Measurements from ENCODE around the gene PTPRJ. TPM values are rescaled to one million over a fixed set of nuclear protein-coding genes. Genes with fewer than 3 reads are reported as not detected.

Gene PTPRJ
- total and polyA plus RNA-seq, 8 donors, result 12.6 to 63.5 (median 16.6) TPM

GRCh38 chr11:47955061-47955755 is 25.2 kb upstream of the PTPRJ start:
- H3K36me3 ChIP-seq, result no peaks in the 10 kb centered on the region
- intact Hi-C loops (cut with DNase I), result no loop called here
- no peak for DNase-seq
- no peaks in the 10 kb centered on the region for H3K27me3 ChIP-seq
- H3K4me1 ChIP-seq, result peaks cover 0 to 18% of the 10 kb centered on the region in 2 donors
- H3K27ac ChIP-seq, result no peak overlapping the region
- H3K9me3 ChIP-seq, result no peaks in the 10 kb centered on the region
- H3K4me3 ChIP-seq, result no peak overlapping the region
- TF ChIP-seq, protein P1, sequence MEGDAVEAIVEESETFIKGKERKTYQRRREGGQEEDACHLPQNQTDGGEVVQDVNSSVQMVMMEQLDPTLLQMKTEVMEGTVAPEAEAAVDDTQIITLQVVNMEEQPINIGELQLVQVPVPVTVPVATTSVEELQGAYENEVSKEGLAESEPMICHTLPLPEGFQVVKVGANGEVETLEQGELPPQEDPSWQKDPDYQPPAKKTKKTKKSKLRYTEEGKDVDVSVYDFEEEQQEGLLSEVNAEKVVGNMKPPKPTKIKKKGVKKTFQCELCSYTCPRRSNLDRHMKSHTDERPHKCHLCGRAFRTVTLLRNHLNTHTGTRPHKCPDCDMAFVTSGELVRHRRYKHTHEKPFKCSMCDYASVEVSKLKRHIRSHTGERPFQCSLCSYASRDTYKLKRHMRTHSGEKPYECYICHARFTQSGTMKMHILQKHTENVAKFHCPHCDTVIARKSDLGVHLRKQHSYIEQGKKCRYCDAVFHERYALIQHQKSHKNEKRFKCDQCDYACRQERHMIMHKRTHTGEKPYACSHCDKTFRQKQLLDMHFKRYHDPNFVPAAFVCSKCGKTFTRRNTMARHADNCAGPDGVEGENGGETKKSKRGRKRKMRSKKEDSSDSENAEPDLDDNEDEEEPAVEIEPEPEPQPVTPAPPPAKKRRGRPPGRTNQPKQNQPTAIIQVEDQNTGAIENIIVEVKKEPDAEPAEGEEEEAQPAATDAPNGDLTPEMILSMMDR (IDR thresholded peaks at IDR 0.05), result no peak
- ATAC-seq, result peak; percentile 31

- Histone ChIP-seq H3K4me1 (peaks cover 0 to 5% of the 10 kb centered on the region in 2 donors), H3K4me3 (no peak overlapping the region), H3K36me3 (no peaks in the 10 kb centered on the region), H3K9me3 (no peaks in the 10 kb centered on the region), H3K27me3 (no peaks in the 10 kb centered on the region), H3K27ac (no peak overlapping the region)
- DNase-seq (peak in 1 of 4 donors; percentile 67), ATAC-seq (peak; percentile 85)
- TF ChIP-seq, protein P1 (IDR thresholded peaks at IDR 0.05), result no peak
- intact Hi-C loops (cut with DNase I), result no loop called here
These were observed 20.3 kb upstream of the PTPRJ start for GRCh38 chr11:47960015-47960414.

DNA sequence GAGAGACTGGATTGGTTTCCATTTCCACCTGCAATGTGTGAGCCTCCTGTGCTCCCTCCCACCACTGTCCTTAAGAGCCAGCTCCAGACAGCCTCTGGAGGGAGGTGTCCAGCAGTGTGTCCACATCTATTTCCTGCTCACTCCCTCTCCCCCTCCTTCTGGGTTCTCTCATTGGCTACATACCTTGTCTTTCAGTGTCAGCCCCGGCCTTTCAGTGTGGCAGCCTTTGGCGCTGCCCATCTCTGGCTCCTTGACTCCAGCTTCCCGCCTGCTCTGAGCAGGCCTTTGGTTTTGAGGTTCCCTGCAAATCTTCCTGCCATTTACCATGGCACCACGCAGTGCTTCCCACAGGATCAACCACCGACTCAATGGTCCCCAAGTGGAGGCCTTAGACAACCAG is 19.0 kb upstream of the PTPRJ start:
- peak; percentile 47 for ATAC-seq

GRCh38 chr11:47964546-47964945 is 15.8 kb upstream of the PTPRJ start:
- Histone ChIP-seq H3K9me3 (no peaks in the 10 kb centered on the region), H3K27ac (no peak overlapping the region), H3K4me3 (no peak overlapping the region), H3K27me3 (no peaks in the 10 kb centered on the region), H3K36me3 (no peaks in the 10 kb centered on the region), H3K4me1 (no peaks in the 10 kb centered on the region)
- ATAC-seq (no peak), DNase-seq (no peak)
- TF ChIP-seq, protein P1 (IDR thresholded peaks at IDR 0.05), result no peak
- intact Hi-C loops (cut with DNase I), result no loop called here

More for the DNA sequence above, 19.0 kb upstream of the PTPRJ start:
- Histone ChIP-seq H3K9me3 (no peaks in the 10 kb centered on the region), H3K27me3 (no peaks in the 10 kb centered on the region), H3K36me3 (no peaks in the 10 kb centered on the region), H3K4me1 (no peaks in the 10 kb centered on the region), H3K27ac (no peak overlapping the region), H3K4me3 (no peak overlapping the region)
- TF ChIP-seq, protein P1 (IDR thresholded peaks at IDR 0.05), result no peak
- no peak for DNase-seq
- intact Hi-C loops (cut with DNase I), result no loop called here

DNA sequence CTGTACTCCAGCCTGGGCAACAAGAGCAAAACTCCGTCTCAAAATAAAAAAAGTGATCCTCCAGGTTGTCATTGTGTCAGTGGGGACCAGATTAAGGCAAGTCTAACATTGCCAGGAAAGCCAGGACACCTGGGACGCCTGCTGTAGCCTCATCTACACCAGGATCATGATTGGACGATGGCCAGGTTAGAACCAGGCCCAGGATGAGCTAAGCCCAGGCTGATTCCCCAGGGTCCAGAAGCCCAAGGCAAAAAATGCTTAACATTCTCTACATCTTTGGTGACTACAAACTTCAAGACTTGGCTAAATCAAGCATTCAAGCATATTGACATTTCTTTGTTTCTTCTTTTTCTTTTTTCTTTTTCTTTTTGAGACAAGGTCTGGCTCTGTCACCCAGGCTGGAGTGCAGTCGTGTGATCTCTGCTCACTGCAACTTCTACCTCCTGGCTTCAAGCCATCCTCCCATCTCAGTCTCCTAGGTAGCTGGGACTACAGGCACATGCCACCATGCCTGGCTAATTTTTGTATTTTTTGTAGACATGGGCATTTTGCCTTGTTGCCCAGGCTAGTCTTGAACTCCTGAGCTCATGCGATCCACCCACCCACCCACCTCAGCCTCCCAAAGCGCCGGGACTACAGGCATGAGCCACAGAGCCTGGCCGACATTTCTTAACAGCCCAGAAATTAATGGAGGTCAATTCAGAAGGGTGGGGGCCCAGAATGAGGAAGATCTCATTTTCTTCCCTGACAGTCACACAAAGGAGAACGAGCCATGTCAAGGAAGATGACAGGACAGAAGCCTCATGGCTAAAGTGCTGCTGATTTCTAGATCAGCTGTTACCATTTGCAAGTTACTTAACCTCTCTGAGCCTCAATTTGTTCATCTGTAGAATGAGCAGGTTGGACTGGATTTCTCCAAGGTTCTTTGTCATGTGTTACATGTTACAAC is 12.5 kb upstream of the PTPRJ start:
- TF ChIP-seq, protein P1 (IDR thresholded peaks at IDR 0.05), result no peak
- intact Hi-C loops (cut with DNase I), result no loop called here
- no peak for ATAC-seq

More for the DNA sequence above, 12.5 kb upstream of the PTPRJ start:
- Histone ChIP-seq H3K4me1 (no peaks in the 10 kb centered on the region), H3K27ac (no peak overlapping the region), H3K27me3 (no peaks in the 10 kb centered on the region), H3K4me3 (no peak overlapping the region), H3K36me3 (no peaks in the 10 kb centered on the region), H3K9me3 (no peaks in the 10 kb centered on the region)
- DNase-seq, result no peak
